GM19463 (cell line): Measurements from ENCODE around the gene MED27.

Source experiments
- ATAC-seq: cut with Tn5 transposase; IDR thresholded peaks from one replicate; pipeline ENCODE4 v1.9.1; 2021; ENCODE audit warnings: mild to moderate bottlenecking, moderate library complexity; ENCODE audit not compliant: unreplicated experiment

The MED27 gene

DNA sequence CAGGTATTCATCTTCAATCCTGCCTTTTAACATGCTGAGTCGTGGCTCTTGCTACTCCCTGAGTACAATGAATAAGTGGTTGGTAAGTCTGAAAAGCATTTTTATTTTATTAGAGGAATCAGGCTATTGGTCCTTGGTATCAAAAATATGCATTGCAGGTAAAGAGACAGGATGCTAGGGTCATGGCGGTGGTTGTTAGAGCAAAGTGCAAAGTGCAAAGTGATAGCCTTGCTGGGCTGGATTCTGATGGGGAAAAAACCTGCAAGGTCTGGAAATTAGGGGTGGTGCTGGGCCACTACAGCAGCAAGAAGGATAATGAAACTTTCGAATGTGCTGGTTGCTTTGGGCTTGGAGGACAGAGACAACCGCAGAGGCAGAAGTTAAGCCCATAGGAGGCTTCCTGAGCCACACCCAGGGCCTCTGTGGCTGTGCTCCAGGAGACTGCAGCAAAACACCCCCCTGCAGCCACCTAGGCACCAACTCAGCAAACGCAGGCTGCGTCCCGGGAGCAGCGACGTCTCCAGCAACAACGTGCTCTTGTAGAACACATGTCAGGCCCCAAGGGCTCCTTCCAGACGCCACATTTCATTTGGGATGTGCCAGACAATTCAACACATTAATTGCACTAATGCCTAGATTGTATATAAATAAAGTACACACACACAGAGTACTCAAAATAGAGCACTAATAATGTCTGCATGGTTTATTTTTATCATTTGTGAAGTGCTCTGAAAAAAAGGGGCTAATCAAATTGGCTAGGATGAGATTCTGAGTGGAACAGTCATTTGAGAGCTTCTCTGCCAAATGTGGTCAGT is 190.0 kb downstream of the MED27 start:
- no peak for ATAC-seq

DNA sequence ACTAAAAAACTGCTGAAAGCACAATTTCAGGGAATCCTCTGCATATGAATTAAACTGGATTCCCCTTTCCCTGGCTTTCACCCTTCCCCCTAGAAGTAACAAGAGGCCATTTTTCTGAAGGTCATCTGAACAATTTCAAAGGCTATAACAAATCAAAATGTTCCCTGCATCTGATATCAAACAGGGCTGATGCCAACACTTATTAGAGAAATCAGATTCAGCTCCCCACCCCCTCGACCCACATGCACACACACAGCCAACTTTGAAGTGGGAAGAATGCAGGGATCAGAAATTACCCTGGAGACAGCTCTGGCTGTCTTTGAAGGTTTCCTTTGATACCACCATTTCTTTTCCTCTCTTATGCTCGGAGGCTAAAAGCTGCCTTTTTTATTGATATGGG is 190.7 kb downstream of the MED27 start:
- ATAC-seq = no peak

DNA sequence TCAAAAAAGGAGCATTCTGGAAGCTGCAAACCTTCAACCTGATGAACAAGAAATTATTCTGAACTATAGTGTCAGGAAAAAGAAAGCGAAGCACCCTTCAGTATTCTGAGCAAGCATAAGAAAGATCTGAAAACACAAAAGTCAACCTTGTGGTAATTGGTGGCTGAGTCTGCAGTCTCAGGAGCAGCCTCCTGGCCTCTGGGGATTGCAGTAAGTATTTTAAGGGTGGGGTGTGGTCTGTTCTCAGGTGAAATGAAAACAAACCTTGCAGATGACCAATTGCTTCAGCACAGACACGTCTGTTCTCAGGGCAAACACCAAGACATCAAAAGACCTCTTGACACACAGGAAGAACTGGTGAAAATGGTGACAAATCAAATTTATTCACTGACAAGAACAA is 192.0 kb downstream of the MED27 start:
- ATAC-seq = no peak

- no peak for ATAC-seq
These were observed 192.8 kb downstream of the MED27 start for GRCh38 chr9:131886826-131887225.

DNA sequence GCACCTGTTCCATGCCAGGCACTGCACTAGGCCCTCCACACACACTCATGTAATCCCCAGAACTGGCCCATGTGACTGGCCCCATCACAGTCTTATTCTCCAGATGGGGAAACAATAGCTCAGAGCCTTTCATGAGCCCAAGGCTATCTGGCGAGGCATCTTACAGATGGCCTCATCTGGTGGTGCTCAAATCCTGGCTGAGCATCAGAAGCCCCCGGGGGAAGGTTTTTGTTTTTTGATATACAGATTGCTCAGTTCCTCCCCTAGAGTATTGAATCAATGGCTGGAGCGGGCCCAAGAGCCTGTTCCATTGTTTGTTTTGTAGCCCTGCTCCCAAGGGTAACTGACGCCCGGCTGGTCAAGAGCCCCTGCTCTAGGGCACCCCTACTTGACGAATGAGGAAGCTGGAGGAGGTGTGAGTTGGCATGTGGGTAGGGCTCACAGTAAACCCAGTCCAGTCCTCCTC is 194.5 kb downstream of the MED27 start:
- no peak for ATAC-seq

DNA sequence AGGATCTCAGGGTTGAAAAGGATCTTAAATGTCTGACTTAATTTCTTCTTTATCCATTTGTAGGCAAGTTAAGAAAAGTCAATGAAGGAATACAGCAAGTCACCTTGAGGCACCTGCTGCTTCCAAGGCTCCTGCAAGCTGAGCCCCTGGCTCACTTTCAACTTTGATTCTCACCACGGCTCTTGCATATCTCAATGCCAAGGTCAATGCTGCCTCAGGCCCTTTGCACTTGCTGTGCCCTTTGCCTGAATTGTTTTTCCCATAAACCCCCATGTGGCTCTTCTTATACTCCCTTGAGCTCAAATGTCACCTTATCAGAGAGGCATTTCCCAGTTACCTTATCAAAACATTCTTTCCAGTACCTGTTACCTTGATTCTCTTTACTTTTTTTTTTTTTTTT is 195.4 kb downstream of the MED27 start:
- no peak for ATAC-seq

- ATAC-seq = no peak
These were observed 198.7 kb downstream of the MED27 start for GRCh38 chr9:131880833-131881583.

GRCh38 chr9:131879911-131880290 is 199.8 kb downstream of the MED27 start:
- ATAC-seq = no peak

GRCh38 chr9:131879181-131879910 is 200.3 kb downstream of the MED27 start:
- ATAC-seq = no peak

- ATAC-seq = no peak
These were observed 203.2 kb downstream of the MED27 start for GRCh38 chr9:131876486-131876885.

DNA sequence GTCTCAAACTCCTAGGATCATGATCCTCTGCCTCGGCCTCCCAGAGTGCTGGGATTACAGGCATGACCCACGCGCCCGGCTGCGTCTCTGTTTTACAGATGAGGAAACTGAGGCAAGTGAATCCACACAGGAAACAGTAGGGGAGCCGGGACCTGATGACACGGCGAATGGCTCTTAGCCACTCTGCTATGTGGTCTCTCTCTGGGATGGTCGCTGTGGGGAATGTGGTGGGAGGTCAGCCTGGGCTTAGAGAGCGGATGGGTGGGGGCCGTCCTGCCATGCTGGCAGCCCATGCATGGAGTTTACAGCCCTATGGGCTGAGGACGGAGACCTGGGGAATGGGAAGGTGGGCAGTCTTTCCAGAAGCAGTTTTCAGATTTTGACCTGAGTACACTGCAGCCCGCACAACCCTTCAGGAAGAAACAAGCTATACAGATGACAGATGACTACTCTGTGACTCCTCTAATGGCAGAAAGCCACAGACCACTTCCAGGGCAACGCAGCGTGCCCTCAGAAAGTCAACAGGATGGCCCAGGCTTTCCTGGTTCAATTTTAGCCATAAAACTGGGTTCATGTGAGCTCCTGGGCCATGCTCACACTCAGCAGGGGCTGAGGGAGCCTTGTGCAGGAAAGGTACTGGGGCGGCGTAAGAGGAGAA is 203.7 kb downstream of the MED27 start:
- ATAC-seq = no peak

- ATAC-seq = no peak
These were observed 204.6 kb downstream of the MED27 start for GRCh38 chr9:131874916-131875670.

DNA sequence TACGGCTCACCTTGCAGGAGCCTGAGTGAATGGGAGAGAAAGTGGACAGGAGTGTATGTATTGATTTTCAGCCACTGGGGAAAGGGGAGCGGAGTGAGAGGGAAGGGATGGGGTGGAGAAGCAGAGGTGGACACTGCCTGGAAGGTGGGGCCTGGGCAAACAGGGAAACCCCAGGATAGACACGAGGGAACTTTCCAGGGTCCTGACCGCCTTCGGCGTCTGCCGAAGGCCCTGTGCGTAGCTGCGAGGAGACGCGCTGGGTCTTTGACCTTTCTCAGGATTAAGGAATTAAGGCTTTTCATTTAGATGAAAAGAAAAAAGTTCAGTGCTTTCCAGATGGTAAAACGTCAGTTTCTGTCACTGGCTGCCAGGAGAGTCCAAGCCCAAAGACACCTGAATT is 205.2 kb downstream of the MED27 start:
- ATAC-seq = no peak

GRCh38 chr9:131873891-131874440 is 205.7 kb downstream of the MED27 start:
- ATAC-seq = no peak

GRCh38 chr9:131873335-131873734 is 206.3 kb downstream of the MED27 start:
- ATAC-seq = no peak

DNA sequence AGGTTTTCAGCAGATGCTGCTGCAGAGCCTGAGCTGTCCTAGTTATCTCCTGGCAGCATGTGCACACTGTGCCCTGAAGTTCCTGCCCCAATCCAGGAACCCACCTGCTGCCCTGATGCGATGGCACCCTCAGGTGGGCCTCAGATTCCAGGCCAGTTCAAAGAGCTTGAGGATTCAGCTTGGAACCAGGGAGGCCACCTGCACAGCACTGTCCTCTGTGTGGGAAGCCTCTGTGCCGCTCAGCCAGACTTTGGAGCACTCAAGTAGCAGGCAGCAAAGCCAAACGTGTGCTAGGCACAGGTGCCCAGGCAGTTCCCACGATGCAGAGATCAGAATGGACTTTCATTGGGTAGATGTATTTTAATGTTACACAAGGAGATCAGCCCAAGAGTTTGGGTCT is 207.0 kb downstream of the MED27 start:
- no peak for ATAC-seq

DNA sequence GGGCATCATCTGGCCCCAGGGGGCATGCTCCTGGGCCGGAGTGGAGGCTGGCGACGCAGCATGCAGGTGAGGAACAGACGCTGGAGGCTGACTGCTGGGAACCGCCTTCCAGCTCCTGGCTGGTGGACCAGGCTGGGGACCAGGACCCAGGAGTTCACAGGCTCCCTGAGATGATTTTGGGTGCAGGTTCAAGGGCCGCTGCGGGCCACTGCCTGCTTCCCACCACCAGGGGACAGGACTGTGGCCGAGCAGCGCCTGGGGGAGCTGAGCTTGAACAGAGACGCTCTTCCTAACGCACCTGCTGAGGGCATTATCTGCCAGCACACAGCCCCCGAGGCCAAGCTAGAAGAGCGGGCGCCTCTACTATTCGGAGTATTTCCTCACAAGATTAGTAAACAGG is 207.7 kb downstream of the MED27 start:
- ATAC-seq = no peak

GRCh38 chr9:131870156-131870555 is 209.5 kb downstream of the MED27 start:
- ATAC-seq = no peak

GRCh38 chr9:131869348-131869747 is 210.3 kb downstream of the MED27 start:
- ATAC-seq = no peak

GRCh38 chr9:131868766-131869165 is 210.9 kb downstream of the MED27 start:
- ATAC-seq = no peak
